ENCODE data around the gene CD248.
"Not testable (repeated sequence)": the region's sequence is repeated elsewhere in the genome, so short reads cannot be mapped to it uniquely, and the experiment has no call there.

CD248 gene, protein sequence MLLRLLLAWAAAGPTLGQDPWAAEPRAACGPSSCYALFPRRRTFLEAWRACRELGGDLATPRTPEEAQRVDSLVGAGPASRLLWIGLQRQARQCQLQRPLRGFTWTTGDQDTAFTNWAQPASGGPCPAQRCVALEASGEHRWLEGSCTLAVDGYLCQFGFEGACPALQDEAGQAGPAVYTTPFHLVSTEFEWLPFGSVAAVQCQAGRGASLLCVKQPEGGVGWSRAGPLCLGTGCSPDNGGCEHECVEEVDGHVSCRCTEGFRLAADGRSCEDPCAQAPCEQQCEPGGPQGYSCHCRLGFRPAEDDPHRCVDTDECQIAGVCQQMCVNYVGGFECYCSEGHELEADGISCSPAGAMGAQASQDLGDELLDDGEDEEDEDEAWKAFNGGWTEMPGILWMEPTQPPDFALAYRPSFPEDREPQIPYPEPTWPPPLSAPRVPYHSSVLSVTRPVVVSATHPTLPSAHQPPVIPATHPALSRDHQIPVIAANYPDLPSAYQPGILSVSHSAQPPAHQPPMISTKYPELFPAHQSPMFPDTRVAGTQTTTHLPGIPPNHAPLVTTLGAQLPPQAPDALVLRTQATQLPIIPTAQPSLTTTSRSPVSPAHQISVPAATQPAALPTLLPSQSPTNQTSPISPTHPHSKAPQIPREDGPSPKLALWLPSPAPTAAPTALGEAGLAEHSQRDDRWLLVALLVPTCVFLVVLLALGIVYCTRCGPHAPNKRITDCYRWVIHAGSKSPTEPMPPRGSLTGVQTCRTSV

DNA sequence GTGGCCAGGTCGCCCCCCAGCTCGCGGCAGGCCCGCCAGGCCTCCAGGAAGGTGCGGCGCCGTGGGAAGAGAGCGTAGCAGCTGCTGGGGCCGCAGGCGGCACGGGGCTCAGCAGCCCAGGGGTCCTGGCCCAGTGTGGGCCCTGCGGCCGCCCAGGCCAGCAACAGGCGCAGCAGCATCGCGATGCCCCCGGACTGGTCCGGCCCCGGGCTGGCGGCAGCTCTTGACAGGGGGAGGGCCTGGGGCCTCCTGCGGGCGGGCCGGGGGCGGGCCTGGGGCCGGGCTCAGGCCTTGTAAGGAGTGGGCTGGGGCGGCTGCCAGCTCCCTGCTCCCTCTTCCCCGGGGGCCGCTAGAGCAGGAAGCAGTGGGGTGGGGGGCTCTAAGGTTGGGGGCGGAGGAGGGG lies at the start of gene CD248:
TSS of gene CD248 (minus strand) at position 196 of the 403 bp plus-strand sequence. CDS start at position 179, 17 bp downstream.
- DNase-seq, result no peak

GRCh38 chr11:66365711-66366619 lies 49.1 kb upstream of the CD248 start:
- no peak for DNase-seq

- DNase-seq, result no peak
Observed at GRCh38 chr11:66365166-66365565, 48.3 kb upstream of the CD248 start.

DNA sequence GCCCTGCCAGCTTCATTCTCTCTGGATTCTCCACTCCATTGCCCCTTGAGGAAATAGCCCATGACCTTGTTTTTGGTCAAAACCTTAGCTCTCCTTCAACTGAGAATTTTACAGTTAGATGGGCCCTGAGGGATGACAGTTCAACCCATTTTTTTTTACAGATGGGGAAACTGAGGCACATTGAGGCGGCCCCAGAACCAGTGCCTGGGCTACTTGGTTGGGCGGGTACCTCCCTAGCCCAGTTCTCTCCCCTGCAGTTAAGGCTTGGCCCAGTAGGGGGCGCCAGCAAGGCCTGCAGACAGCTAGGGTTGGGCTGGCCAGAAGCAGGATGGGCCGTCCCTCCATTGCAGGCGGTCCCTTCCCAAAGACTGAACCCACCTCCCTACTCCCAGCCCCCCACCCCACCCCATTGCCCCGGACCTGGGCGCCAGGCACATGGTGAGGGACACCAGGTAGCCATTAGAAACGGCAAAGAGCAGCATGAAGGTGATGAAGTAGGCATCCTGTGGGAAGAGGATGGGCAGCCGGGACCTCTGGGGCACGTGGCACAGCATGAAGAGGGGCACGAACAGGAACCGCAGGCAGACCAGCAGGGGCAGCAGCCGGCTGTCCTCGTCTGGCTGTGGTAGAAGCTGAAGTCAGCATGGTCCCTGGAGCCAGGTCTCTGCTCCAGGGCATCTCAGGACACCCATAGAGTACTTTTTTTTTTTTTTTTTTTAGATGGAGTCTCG lies 47.1 kb upstream of the CD248 start:
- DNase-seq, result peak; percentile 74

GRCh38 chr11:66363187-66363601 lies 46.4 kb upstream of the CD248 start:
- no peak for DNase-seq

GRCh38 chr11:66362481-66363147 lies 45.8 kb upstream of the CD248 start:
- DNase-seq, result no peak

DNA sequence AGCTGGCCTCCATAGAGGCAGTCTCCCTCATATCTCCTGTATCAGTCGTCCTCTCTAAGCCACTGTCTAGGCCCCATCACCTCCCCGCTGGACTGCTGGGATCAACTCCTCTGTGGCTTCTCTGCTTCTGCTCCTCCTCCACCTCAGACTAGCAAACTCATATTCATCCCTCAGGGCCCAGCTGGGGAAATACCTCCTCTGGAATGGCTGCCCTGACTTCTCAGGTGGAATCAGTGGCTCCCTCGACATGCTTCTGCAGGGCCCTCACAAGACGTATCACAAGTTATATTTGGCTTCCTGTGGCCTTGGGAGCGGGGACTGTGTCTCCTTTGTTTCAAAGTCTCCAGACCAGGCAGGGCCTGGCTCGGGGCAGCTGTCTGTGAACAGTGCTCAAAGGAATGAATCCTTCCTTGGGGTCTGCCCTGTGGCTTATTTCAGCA lies 44.7 kb upstream of the CD248 start:
- no peak for DNase-seq

- DNase-seq, result no peak
Observed at GRCh38 chr11:66360406-66361073, 43.7 kb upstream of the CD248 start.

GRCh38 chr11:66359662-66360087 lies 42.8 kb upstream of the CD248 start:
- DNase-seq, result no peak

DNA sequence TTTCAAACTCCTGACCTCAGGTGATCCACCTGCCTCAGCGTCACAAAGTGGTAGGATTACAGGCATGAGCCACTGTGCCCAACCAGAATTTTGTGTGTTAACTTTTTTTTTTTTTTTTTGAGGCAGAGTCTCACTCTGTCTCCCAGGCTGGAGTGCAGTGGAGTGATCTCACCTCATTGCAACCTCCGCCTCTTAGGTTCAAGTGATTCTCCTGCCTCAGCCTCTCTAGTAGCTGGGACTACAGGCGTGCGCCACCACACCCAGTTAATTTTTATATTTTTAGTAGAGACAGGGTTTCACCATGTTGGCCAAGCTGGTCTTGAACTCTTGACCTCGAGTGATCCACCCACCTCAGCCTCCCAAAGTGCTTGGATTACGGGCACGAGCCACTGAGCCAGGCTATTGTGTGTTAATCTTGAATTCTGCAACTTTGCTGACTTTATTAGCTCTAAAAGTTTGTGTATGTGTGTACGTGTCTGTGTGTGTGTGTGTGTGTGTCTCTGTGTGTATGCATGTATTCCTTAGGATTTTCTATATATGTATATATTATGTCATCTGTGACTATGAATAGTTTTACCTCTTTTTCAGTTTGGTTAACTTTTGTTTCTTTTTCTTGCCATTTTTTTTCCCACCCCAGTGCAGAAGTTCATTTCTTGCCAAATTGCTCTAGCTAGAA lies 33.9 kb upstream of the CD248 start:
- not testable (repeated sequence) for DNase-seq

DNA sequence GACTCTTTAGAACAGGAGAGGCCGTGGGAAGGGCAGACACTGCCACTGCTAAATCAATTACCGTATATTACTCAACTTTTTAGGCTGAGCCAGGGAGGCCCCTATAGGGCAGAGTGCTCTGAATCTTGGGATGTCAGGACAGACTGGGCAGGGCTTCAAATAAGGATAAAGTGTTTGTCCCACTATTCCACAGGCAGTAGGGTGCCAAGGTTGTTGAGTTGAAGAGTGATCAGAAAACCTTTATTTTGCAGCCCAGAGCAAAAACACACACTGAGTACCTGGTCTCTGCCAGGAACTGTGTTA lies 32.2 kb upstream of the CD248 start:
- no peak for DNase-seq

DNA sequence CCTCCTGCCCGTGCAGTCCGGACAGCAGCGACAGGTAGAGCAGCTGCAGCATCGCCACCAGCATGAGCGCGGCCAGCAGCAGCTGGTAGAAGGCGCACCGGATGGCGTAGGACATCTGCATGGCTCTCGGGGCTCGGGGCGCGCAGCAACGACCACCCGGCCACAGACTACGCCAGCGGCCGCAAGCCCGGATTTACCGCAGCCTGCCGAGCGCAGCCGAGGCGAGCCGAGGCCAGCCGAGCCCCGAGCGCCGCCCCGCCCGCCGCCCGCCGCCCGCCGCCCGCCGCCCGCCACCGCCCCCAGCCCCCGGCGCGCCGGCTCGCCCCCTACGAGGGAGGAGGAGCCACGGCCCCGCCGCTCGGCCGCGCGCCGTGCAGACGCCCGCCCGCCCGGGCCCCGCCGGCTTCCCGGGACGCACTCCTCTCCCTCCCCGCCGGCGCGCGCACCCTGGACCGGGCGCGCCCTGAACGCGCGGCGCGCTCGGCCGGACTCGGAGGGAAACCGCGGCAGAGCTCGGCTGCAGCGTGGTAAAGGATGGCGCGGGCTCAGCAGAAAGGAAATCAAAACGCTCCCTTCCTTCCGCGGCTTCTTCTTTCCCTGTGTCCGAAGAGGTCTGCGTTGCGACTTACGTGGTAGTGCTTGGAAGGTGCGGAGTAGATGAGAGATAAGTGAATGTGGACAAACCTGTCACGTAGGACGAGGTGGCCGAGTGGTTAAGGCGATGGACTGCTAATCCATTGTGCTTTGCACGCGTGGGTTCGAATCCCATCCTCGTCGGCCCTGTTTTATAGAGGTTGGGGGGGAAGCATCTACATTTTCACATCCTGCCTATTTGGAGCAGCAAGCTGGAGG lies 30.8 kb upstream of the CD248 start, which contains the start of gene B4GAT1:
TSS of gene B4GAT1 (minus strand) at position 205 of the 852 bp plus-strand sequence. CDS start at position 121, 84 bp downstream.
- peak; percentile 84 for DNase-seq

DNA sequence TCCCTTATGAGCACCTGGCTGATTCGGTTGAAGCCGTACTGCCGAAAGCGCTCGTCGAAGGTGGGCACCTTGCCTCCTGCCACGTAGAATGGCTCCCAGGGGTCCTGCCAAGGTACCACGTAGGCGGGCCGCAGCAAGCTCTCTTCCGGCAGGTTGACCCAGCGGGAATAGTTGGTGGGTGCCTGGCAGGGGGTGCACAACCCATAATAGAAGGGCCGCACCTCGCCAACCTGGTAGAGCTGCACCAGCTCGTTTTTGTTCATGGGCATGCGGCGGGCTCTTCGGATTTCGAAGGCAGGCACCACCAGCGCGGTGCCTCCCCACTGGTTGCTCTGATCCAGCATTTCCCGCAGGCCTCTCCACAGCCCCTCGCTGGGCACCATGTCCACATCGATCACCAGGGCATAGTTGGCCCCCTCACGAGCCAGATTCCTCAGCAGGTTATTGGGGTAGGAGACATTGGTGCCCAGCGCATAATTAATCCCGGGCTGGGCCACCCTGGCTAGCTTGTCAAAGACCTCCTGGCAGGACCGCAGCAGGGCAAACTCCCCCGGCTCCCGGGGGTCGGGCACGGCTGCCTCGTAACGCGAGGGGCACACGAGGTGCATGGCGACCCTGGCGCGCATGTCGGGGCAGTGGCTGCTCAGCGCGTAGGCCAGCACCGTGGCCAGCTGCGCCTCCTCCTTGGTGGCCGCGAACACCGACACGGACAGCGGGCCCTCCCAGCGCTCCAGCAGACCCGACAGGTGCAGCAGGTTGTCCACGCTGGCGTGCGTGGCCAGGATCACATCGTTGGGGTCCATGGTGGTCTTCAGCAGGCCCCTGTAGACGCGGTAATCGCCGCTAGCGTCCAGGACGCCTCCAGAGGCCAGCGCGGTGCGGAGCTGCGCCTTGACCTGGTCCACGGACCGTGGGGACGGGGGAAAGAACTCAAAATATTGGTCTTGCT lies 29.9 kb upstream of the CD248 start:
- DNase-seq, result no peak

DNA sequence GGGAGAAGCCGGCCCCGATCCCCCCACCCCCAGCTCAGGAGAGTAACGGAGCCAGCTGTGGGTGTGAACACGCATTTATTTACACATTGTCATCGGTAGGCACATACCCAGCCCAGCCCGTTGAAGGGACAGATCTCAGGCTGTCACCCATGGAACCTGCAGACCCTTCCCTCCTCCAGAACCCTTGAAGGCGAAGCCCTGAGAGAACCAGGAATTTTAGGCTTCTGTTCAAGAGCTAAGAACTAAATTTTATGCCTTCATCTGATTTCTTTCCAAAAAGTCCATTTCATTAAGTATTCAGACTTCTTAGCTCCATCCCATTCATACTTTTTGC lies 28.4 kb upstream of the CD248 start:
- no peak for DNase-seq

GRCh38 chr11:66344550-66345315 lies 27.9 kb upstream of the CD248 start, which contains the start of gene BRMS1:
Gene BRMS1, minus strand, starts transcription at chr11:66345104. Its CDS starts 2,870 bp downstream, at chr11:66342234.
- peak; percentile 96 for DNase-seq

DNA sequence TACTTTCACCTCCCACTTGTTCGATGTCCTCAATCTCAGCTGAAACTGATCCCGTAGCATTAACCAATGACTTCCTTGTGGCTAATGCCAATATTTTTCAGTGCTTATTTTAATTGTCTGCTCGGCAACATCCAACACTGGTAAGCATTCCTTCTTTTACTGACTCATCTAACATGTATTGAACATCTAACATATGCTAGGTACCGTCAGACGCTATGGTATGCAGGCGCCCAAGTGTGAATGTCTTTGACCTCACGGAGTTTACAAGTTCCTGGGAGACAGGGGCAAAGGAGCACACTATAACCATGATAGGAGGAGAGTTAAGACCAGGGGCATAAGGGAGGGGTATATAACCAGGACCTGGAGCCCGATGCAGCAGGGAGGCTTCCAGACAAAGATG lies 26.3 kb upstream of the CD248 start:
- no peak for DNase-seq

GRCh38 chr11:66341502-66342126 lies 24.8 kb upstream of the CD248 start:
- no peak for DNase-seq
